PC-9 (cell line): Measurements from ENCODE around the gene FASTKD1. TPM values are rescaled to one million over a fixed set of nuclear protein-coding genes. Genes with fewer than 3 reads are reported as not detected.

Experiments
- Bru-seq: library from RNA; stranded (reverse); fragments of 400-500 nt; gene quantifications from one replicate; lab custom pipeline; 2021; lab: Mats Ljungman, UMichigan
- BruChase-seq, 2 experiments: library from RNA; stranded (reverse); fragments of 400-500 nt; gene quantifications; one replicate each; lab custom pipeline; 2021; lab: Mats Ljungman, UMichigan
- BruUV-seq: library from RNA; stranded (reverse); fragments of 400-500 nt; replicated peaks from 2 replicates; lab custom pipeline; 2021; lab: Mats Ljungman, UMichigan
- CTCF ChIA-PET: fragments of 300-600 bp; sonication (Branson Sonifier 250); formaldehyde crosslinking; loops from one replicate; lab custom pipeline; 2022; ENCODE audit warnings: antibody characterized with exemption; lab: Charles Lee
- POLR2A ChIA-PET: fragments of 300-600 bp; sonication (Branson Sonifier 250); formaldehyde crosslinking; loops from one replicate; lab custom pipeline; 2022; ENCODE audit warnings: antibody characterized with exemption; ENCODE audit not compliant: unreplicated experiment; lab: Charles Lee
- DNase-seq, 2 experiments: peaks; one replicate each; pipeline versions ENCODE4 v3.0.0 to v3.0.0-alpha.2; 2015 to 2022; ENCODE audit warnings: mixed read lengths in 1 of 2
- H2AFZ ChIP-seq: fragments of 200-600 bp; sonication (generic); 2 replicates; pipeline ENCODE4 v1.8.1; 2017; ENCODE audit warnings: antibody characterized with exemption
- H3F3A ChIP-seq: fragments of 200-600 bp; sonication (generic); 2 replicates; pipeline ENCODE4 v1.8.1; 2017; ENCODE audit warnings: antibody characterized with exemption, mild to moderate bottlenecking, low read depth; ENCODE audit not compliant: insufficient read depth
- H3K27ac ChIP-seq: fragments of 200-600 bp; sonication (generic); 2 replicates; pipeline ENCODE4 v1.6.1; 2016; ENCODE audit warnings: mixed run types
- H3K27me3 ChIP-seq: fragments of 200-600 bp; sonication (generic); 2 replicates; pipeline ENCODE4 v1.6.1; 2016; ENCODE audit warnings: low read depth, mixed run types; ENCODE audit not compliant: insufficient read depth
- H3K36me3 ChIP-seq: fragments of 200-600 bp; sonication (generic); 2 replicates; pipeline ENCODE4 v1.6.1; 2016; ENCODE audit warnings: low read depth, mixed run types
- H3K4me1 ChIP-seq: fragments of 200-600 bp; sonication (generic); replicated peaks from 2 replicates; pipeline ENCODE4 v1.6.1; 2016; ENCODE audit warnings: mixed run types; ENCODE audit not compliant: insufficient read depth
- H3K4me2 ChIP-seq: fragments of 200-600 bp; sonication (generic); 2 replicates; pipeline ENCODE4 v1.6.1; 2017; ENCODE audit warnings: mixed run types
- H3K4me3 ChIP-seq: fragments of 200-600 bp; sonication (generic); 2 replicates; pipeline ENCODE4 v1.6.1; 2016; ENCODE audit warnings: mixed run types
- H3K79me2 ChIP-seq: fragments of 200-600 bp; sonication (generic); 2 replicates; pipeline ENCODE4 v1.6.1; 2017; ENCODE audit warnings: low read depth, mixed run types
- H3K9me2 ChIP-seq: fragments of 200-600 bp; sonication (generic); 2 replicates; pipeline ENCODE4 v1.8.1; 2017; ENCODE audit warnings: mild to moderate bottlenecking; ENCODE audit not compliant: insufficient read depth
- H3K9me3 ChIP-seq: fragments of 200-600 bp; sonication (generic); 2 replicates; pipeline ENCODE4 v1.8.1; 2016; ENCODE audit warnings: low read depth; ENCODE audit not compliant: insufficient read depth
- H4K20me1 ChIP-seq: fragments of 200-600 bp; sonication (generic); 2 replicates; pipeline ENCODE4 v1.8.1; 2017; ENCODE audit not compliant: insufficient read depth
- EZH2 ChIP-seq: fragments of 200-600 bp; sonication (generic); IDR thresholded peaks from 2 replicates; pipeline ENCODE4 v1.8.0; 2017; ENCODE audit warnings: antibody characterized with exemption, low read depth
- intact Hi-C: fragments of 100-400 bp; cut with micrococcal nuclease; formaldehyde crosslinking; loops from one replicate; pipeline ENCODE4 v1.10.0; 2022; ENCODE audit not compliant: unreplicated experiment
- long read RNA-seq: library from polyadenylated mRNA; stranded (forward); transcript quantifications from one replicate; pipeline ENCODE4 v2.0.0, GENCODE V29; 2022
- total RNA-seq: library from RNA; stranded (reverse); gene quantifications from 2 replicates; pipeline ENCODE4 v1.2.3, GENCODE V29; 2021
- TF ChIP-seq, protein P1 (sequence below): fragments of 200-600 bp; sonication (generic); conservative IDR thresholded peaks from 2 replicates; pipeline ENCODE4 v1.6.1; 2017; ENCODE audit warnings: mixed run types, antibody characterized with exemption, mild to moderate bottlenecking, moderate library complexity

FASTKD1 gene, protein sequence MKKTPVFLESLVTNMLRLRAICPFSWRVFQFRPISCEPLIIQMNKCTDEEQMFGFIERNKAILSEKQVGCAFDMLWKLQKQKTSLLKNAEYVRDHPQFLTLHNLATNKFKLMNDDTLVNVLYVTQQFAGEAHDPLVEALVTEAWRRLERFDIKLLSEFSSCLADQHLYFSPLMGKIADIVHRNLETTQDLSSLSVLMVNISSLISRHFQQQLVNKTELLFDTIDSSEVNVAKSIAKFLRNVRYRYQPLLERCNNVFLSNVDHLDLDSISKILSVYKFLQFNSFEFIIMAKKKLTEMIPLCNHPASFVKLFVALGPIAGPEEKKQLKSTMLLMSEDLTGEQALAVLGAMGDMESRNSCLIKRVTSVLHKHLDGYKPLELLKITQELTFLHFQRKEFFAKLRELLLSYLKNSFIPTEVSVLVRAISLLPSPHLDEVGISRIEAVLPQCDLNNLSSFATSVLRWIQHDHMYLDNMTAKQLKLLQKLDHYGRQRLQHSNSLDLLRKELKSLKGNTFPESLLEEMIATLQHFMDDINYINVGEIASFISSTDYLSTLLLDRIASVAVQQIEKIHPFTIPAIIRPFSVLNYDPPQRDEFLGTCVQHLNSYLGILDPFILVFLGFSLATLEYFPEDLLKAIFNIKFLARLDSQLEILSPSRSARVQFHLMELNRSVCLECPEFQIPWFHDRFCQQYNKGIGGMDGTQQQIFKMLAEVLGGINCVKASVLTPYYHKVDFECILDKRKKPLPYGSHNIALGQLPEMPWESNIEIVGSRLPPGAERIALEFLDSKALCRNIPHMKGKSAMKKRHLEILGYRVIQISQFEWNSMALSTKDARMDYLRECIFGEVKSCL
- total RNA-seq (19.2 and 22.5 TPM in 2 replicates), Bru-seq, nascent RNA (percentile 58 among the genes with signal in this experiment), BruChase-seq, experiment 1, labeled RNA remaining after a 2-hour chase (percentile 67 among the genes with signal in this experiment), BruChase-seq, experiment 2, labeled RNA remaining after a 6-hour chase (percentile 66 among the genes with signal in this experiment)
- long read RNA-seq, transcript FASTKD1-204 (15 exons, 2,967 nt), result major isoform, 5 of 16 reads
- long read RNA-seq, partial matches to known transcripts, result 5 of 16 reads
- long read RNA-seq, other reads (novel, unspliced or antisense), result 1 of 16 reads

DNA sequence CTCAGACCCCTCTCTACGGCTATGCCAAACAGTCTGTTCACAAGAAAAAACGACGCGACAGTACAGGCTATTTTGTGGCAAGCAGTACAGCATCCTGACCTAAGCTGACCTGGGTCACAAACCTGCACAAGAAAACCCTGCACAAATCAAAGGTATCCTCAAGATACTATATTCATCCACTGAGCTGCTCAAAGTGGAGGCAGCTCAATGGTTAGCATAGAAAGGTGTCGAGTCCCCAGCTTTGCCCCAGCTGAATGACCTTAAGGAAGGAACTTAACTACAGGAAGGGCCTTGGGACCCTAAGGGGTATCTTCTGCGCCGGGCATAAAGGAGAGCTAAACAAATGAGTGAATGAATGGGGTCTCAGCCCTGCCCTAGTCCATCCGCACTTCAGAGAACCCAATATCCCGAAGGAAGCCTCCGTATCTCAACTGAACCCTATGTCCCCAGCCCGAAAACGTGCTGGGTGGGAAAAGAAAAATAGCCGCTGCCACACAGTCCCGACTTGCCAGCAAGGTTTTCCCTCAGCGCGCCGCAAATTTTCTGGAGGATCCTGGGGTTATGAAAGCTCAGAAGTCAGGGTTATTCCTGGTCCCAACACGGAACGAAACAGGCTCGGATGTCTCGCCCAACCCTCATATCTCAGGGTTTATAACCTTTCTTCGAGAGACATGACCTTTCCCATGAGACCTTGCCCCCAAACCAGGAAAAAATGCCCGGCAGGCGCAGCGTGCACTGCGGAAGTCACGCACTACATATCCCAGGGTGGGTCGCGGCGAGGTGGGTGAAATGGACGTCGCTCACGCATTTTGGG, at the start of gene FASTKD1:
Gene FASTKD1 (minus strand): TSS at position 706 of the 814 bp plus-strand sequence. CDS start 1,836 bp downstream, outside the sequence.
- BruUV-seq, result TSS peak; percentile 77
- TF ChIP-seq, protein P1, sequence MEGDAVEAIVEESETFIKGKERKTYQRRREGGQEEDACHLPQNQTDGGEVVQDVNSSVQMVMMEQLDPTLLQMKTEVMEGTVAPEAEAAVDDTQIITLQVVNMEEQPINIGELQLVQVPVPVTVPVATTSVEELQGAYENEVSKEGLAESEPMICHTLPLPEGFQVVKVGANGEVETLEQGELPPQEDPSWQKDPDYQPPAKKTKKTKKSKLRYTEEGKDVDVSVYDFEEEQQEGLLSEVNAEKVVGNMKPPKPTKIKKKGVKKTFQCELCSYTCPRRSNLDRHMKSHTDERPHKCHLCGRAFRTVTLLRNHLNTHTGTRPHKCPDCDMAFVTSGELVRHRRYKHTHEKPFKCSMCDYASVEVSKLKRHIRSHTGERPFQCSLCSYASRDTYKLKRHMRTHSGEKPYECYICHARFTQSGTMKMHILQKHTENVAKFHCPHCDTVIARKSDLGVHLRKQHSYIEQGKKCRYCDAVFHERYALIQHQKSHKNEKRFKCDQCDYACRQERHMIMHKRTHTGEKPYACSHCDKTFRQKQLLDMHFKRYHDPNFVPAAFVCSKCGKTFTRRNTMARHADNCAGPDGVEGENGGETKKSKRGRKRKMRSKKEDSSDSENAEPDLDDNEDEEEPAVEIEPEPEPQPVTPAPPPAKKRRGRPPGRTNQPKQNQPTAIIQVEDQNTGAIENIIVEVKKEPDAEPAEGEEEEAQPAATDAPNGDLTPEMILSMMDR, result no peak
- TF ChIP-seq EZH2, result no peak
- H4K20me1 ChIP-seq, result no peaks in the 10 kb centered on the region
- no peaks in the 10 kb centered on the region for H3F3A ChIP-seq
- peaks cover 14% of the 10 kb centered on the region for H3K79me2 ChIP-seq
- H3K9me2 ChIP-seq, result no peaks in the 10 kb centered on the region
- no peaks in the 10 kb centered on the region for H3K4me1 ChIP-seq
- peak within 1 kb of the TSS; percentile 75 for H3K4me3 ChIP-seq
- H2AFZ ChIP-seq, result peak within 1 kb of the TSS; percentile 96
- DNase-seq, result peak; percentile 73 to 75
- peak within 1 kb of the TSS; percentile 91 for H3K4me2 ChIP-seq
- POLR2A ChIA-PET, result no interaction called here
- CTCF ChIA-PET, result interaction anchor here (0.7 kb wide), 1 partner anchor 369 kb away, joined by 11 read pairs; no protein-coding TSS in a partner anchor
- no peaks in the 10 kb centered on the region for H3K9me3 ChIP-seq
- no peaks in the 10 kb centered on the region for H3K27me3 ChIP-seq
- intact Hi-C loops, result no loop called here
- H3K27ac ChIP-seq, result no peak within 1 kb of the TSS
- H3K36me3 ChIP-seq, result no peaks in the 10 kb centered on the region

DNA sequence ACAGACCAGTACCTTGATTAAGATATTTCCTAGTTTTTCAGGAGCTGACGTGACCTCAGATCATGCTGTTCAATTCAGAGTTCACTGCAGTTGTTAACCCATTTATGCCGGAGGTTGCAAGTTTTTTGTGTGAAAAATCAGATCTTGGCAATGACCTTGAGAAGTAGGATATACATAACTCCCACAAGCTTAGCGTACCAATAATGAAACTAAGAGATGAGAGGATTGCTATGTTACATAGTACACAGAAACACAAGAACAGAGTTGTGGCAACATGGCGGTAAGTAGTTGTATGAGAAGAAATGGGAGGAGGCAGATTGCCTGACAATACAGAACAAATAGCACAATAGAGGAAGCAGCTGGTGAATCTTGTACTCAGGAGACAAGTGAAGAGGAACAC, 49.6 kb upstream of the FASTKD1 start:
- CTCF ChIA-PET, result no interaction called here
- Histone ChIP-seq H3K4me3 (no peak overlapping the region), H3K4me1 (no peaks in the 10 kb centered on the region), H3K27ac (no peak overlapping the region), H3K79me2 (no peaks in the 10 kb centered on the region), H3K9me2 (no peaks in the 10 kb centered on the region), H3K27me3 (no peaks in the 10 kb centered on the region), H3F3A (peaks cover 2% of the 10 kb centered on the region; the same call in 1 of the 2 replicates), H3K9me3 (no peaks in the 10 kb centered on the region), H4K20me1 (no peaks in the 10 kb centered on the region), H3K36me3 (no peaks in the 10 kb centered on the region; the same call in 1 of the 2 replicates), H3K4me2 (no peak overlapping the region), H2AFZ (no peak overlapping the region)
- intact Hi-C loops, result no loop called here
- TF ChIP-seq, protein P1, result no peak
- no peak for TF ChIP-seq EZH2
- POLR2A ChIA-PET, result no interaction called here
- DNase-seq, result no peak
- no TSS peak for BruUV-seq
